ENCODE results near the gene CECR2.

DNA sequence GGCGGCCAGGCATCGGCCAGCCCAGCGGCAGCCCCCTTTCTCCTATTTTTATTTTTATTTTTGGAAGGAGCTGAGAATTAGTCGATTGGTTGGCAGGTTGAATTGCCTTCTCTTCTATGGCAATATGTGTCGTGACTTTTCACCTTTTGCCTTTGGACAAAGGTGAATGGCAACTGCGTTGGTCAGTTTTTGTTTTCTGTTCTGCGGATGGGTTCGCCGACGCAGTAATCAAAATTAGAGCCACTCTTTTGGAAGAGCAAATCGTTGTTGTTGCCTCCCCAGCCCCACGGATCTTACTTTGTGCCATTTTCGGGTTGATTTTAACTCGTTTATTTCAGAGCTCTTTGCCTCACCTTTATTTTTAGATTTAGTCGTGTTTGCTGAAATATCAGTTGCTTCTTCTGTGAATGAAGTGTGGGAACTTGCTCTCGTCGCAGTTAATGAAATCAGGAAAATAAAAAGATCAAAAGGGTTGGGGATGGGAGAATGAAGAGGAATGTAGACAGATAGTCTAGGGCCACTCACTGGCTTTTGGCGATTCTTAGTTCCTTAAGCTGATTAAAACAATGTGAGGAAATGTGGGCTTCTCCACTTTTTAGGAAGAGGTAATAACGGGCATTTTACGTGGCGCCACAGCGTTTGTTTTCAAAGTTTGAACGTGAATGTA, 1.6 kb downstream of the CECR2 start:
- TF ChIP-seq, protein P1, sequence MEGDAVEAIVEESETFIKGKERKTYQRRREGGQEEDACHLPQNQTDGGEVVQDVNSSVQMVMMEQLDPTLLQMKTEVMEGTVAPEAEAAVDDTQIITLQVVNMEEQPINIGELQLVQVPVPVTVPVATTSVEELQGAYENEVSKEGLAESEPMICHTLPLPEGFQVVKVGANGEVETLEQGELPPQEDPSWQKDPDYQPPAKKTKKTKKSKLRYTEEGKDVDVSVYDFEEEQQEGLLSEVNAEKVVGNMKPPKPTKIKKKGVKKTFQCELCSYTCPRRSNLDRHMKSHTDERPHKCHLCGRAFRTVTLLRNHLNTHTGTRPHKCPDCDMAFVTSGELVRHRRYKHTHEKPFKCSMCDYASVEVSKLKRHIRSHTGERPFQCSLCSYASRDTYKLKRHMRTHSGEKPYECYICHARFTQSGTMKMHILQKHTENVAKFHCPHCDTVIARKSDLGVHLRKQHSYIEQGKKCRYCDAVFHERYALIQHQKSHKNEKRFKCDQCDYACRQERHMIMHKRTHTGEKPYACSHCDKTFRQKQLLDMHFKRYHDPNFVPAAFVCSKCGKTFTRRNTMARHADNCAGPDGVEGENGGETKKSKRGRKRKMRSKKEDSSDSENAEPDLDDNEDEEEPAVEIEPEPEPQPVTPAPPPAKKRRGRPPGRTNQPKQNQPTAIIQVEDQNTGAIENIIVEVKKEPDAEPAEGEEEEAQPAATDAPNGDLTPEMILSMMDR (IDR thresholded peaks at IDR 0.05; ENCODE audit: low read length) = no peak
- no peak for TF ChIP-seq EZH2 (IDR thresholded peaks at IDR 0.05; ENCODE audit: borderline replicate concordance, low read length)
